Transverse colon (tissue), 4 donors: ENCODE measurements around the gene TMEM91. TPM values are rescaled to one million over a fixed set of nuclear protein-coding genes. Genes with fewer than 3 reads are reported as not detected.

Experiments used
- DNase-seq: peaks from one replicate; pipeline ENCODE4 v3.0.0-alpha.2; 2019
- H3K27ac ChIP-seq, 4 donors: fragments of 200-600 bp; sonication (generic); 2 replicates each; pipeline ENCODE4 v1.5.1; 2016 to 2018; ENCODE audit warnings: inconsistent platforms in 4 of 4
- H3K27me3 ChIP-seq: fragments of 200-600 bp; sonication (generic); 2 replicates; pipeline ENCODE4 v1.5.1; 2017; ENCODE audit warnings: inconsistent platforms
- H3K36me3 ChIP-seq, 4 donors: fragments of 200-600 bp; sonication (generic); 2 replicates each; pipeline ENCODE4 v1.5.1; 2017 to 2019; ENCODE audit warnings: inconsistent platforms in 4 of 4
- H3K4me1 ChIP-seq, 4 donors: fragments of 200-600 bp; sonication (generic); 2 replicates each; pipeline ENCODE4 v1.5.1; 2017 to 2020; ENCODE audit warnings: inconsistent platforms in 4 of 4
- H3K4me3 ChIP-seq, 4 donors: fragments of 200-600 bp; sonication (generic); 1 replicate in 1 of 4; 2 replicates in 3 of 4; pipeline versions ENCODE4 v1.5.1 to v1.6.1; 2017 to 2019; ENCODE audit warnings: inconsistent platforms in 4 of 4
- H3K9me3 ChIP-seq, 2 donors: fragments of 200-600 bp; sonication (generic); 2 replicates each; pipeline ENCODE4 v1.5.1; 2017 to 2019; ENCODE audit warnings: inconsistent platforms in 2 of 2
- CTCF ChIP-seq, 5 experiments: fragments of 200-600 bp in 3 of 5; fragments of 450-650 bp in 2 of 5; sonication (generic) in 3 of 5; IDR thresholded peaks; 1 replicate in 2 of 5; 2 replicates in 3 of 5; pipeline ENCODE4 v1.5.1; 2016 to 2017; ENCODE audit warnings: antibody characterized with exemption in 5 of 5, inconsistent platforms in 3 of 5, mild to moderate bottlenecking in 2 of 5, moderate library complexity in 1 of 5
- EP300 ChIP-seq: sonication (generic); formaldehyde crosslinking; IDR thresholded peaks from one replicate; pipeline ENCODE4 v1.6.1; 2017; ENCODE audit warnings: antibody characterized with exemption, low read depth
- POLR2A ChIP-seq: fragments of 450-650 bp; IDR thresholded peaks from one replicate; pipeline ENCODE4 v1.6.1; 2016; ENCODE audit warnings: antibody characterized with exemption, mild to moderate bottlenecking, moderate library complexity
- POLR2AphosphoS5 ChIP-seq, 3 donors: sonication (generic); formaldehyde crosslinking; IDR thresholded peaks; one replicate each; pipeline ENCODE4 v1.6.1; 2016; ENCODE audit warnings: antibody characterized with exemption in 3 of 3
- WGBS, 2 donors: methylation state at CpG; one replicate each; pipeline ENCODE4 v1.1.5; 2018; ENCODE audit warnings: low coverage in 1 of 2; 5-methylcytosine and 5-hydroxymethylcytosine counted together
- in situ Hi-C, 4 donors: fragments of 200-750 bp; cut with MboI; loops; one replicate each; pipeline versions ENCODE4 v1.15.0 to v1.15.1; 2017; ENCODE audit warnings: low sequenced_read_pairs in 3 of 4, low pct_ligation_motif_present in 1 of 4, low pct_unique_long_range_greater_than_20kb in 1 of 4
- intact Hi-C: fragments of 100-400 bp; cut with DNase I; formaldehyde crosslinking; loops from one replicate; pipeline ENCODE4 v1.15.1; 2023; ENCODE audit warnings: low total_unique reads
- total RNA-seq, 4 donors: library from RNA; depleted of rRNA; stranded (reverse); fragments of >200 nt; gene quantifications; one replicate each; pipeline ENCODE4 v1.1.0, GENCODE V29; 2016

TMEM91 gene
- total RNA-seq, 4 donors from 2014 or later, result 4.8 to 11.4 (median 9.4) TPM; not detected in 1

GRCh38 chr19:41397086-41398049 is 21.0 kb downstream of the TMEM91 start, which contains the start of the genes BCKDHA and EXOSC5:
Gene BCKDHA (plus strand): TSS chr19:41397818. CDS start chr19:41397828, 10 bp downstream.
Gene EXOSC5 (minus strand): TSS chr19:41397359. CDS start chr19:41397328, 31 bp downstream.
- no peaks in the 10 kb centered on the region for H3K27me3 ChIP-seq
- H3K4me3 ChIP-seq, result peak within 1 kb of the TSS; percentile 82 to 100 (median 94)
- 0% methylated on average over 5 to 46 of the region's 50 CpGs for WGBS, 2 donors
- peak within 1 kb of the TSS; percentile 83 to 93 (median 90) for H3K27ac ChIP-seq
- DNase-seq, result peak; percentile 99
- in situ Hi-C loops, result no loop called here
- TF ChIP-seq CTCF (IDR thresholded peaks at IDR 0.05), result peak in 1 of 5 experiments; percentile 24
- TF ChIP-seq EP300, result no peak
- TF ChIP-seq POLR2AphosphoS5 (IDR thresholded peaks at IDR 0.05), result peak; percentile 43 to 71 (median 66)
- peak; percentile 57 for TF ChIP-seq POLR2A
- no peaks in the 10 kb centered on the region for H3K36me3 ChIP-seq
- H3K9me3 ChIP-seq, result no peaks in the 10 kb centered on the region
- peaks cover 5 to 34% (median 21%) of the 10 kb centered on the region in 4 donors for H3K4me1 ChIP-seq
- intact Hi-C loops, result no loop called here

- WGBS, 2 donors, result 1 to 2% methylated on average over 4 to 5 of the region's 5 CpGs
- no peak for DNase-seq
- H3K36me3 ChIP-seq, result no peaks in the 10 kb centered on the region
- TF ChIP-seq POLR2A, result no peak
- TF ChIP-seq EP300, result no peak
- no peak for TF ChIP-seq CTCF (IDR thresholded peaks at IDR 0.05)
- no peak for TF ChIP-seq POLR2AphosphoS5 (IDR thresholded peaks at IDR 0.05)
- intact Hi-C loops (no loop called here), in situ Hi-C loops (no loop called here)
- H3K27me3 ChIP-seq, result no peaks in the 10 kb centered on the region
- peaks cover 5 to 34% (median 21%) of the 10 kb centered on the region in 4 donors for H3K4me1 ChIP-seq
- peak overlapping the region; percentile 83 to 93 (median 90) for H3K27ac ChIP-seq
- H3K4me3 ChIP-seq, result peak overlapping the region; percentile 82 to 100 (median 94)
- H3K9me3 ChIP-seq, result no peaks in the 10 kb centered on the region
These were observed 21.7 kb downstream of the TMEM91 start for GRCh38 chr19:41398050-41398418.

GRCh38 chr19:41398598-41398997 is 22.3 kb downstream of the TMEM91 start:
- in situ Hi-C loops (no loop called here), intact Hi-C loops (no loop called here)
- TF ChIP-seq EP300, result no peak
- Histone ChIP-seq H3K36me3 (no peaks in the 10 kb centered on the region), H3K9me3 (no peaks in the 10 kb centered on the region), H3K27me3 (no peaks in the 10 kb centered on the region), H3K4me3 (peak overlapping the region; percentile 82 to 100 (median 94)), H3K27ac (peak overlapping the region in 1 of 4 donors; percentile 92), H3K4me1 (peaks cover 5 to 34% (median 21%) of the 10 kb centered on the region in 4 donors)
- no peak for DNase-seq
- WGBS, 2 donors, result 31 to 42% methylated on average over 3 of the region's 3 CpGs

GRCh38 chr19:41399091-41399490 is 22.8 kb downstream of the TMEM91 start:
- 68 to 81% methylated on average over 3 of the region's 3 CpGs for WGBS, 2 donors
- in situ Hi-C loops, result no loop called here

More at GRCh38 chr19:41399091-41399490, 22.8 kb downstream of the TMEM91 start:
- Histone ChIP-seq H3K27me3 (no peaks in the 10 kb centered on the region), H3K4me1 (peaks cover 5 to 34% (median 21%) of the 10 kb centered on the region in 4 donors), H3K9me3 (no peaks in the 10 kb centered on the region), H3K36me3 (no peaks in the 10 kb centered on the region), H3K27ac (no peak overlapping the region), H3K4me3 (peak overlapping the region in 1 of 4 donors; percentile 100)
- intact Hi-C loops, result no loop called here
- no peak for DNase-seq
- TF ChIP-seq EP300 (no peak), POLR2A (no peak), POLR2AphosphoS5 (IDR thresholded peaks at IDR 0.05) (no peak), CTCF (IDR thresholded peaks at IDR 0.05) (no peak)
